Parathyroid adenoma (tissue), 2 donors: ENCODE data around the gene C7.

Source experiments
- H2AFZ ChIP-seq: fragments of 300-600 bp; sonication (generic); one replicate; pipeline ENCODE4 v1.7.0; 2017; ENCODE audit warnings: antibody characterized with exemption, mild to moderate bottlenecking
- H3K27ac ChIP-seq: fragments of 300-600 bp; sonication (generic); one replicate; pipeline ENCODE4 v1.7.0; 2017
- H3K27me3 ChIP-seq: fragments of 300-600 bp; sonication (generic); one replicate; pipeline ENCODE4 v1.7.0; 2017; ENCODE audit warnings: low read length; ENCODE audit not compliant: control insufficient read depth, insufficient read depth
- H3K36me3 ChIP-seq: fragments of 300-600 bp; sonication (generic); one replicate; pipeline ENCODE4 v1.7.0; 2017; ENCODE audit warnings: low read length; ENCODE audit not compliant: control insufficient read depth, insufficient read depth
- H3K4me1 ChIP-seq: fragments of 300-600 bp; sonication (generic); one replicate; pipeline ENCODE4 v1.7.0; 2017; ENCODE audit warnings: control low read depth
- H3K4me2 ChIP-seq: fragments of 300-600 bp; sonication (generic); one replicate; pipeline ENCODE4 v1.7.0; 2017; ENCODE audit warnings: low read length
- H3K4me3 ChIP-seq: fragments of 300-600 bp; sonication (generic); one replicate; pipeline ENCODE4 v1.7.0; 2017; ENCODE audit warnings: low read depth, low read length
- H3K79me2 ChIP-seq: fragments of 300-600 bp; sonication (generic); one replicate; pipeline ENCODE4 v1.7.0; 2017; ENCODE audit warnings: control low read depth
- H3K9ac ChIP-seq: fragments of 300-600 bp; sonication (generic); one replicate; pipeline ENCODE4 v1.7.0; 2017; ENCODE audit warnings: mild to moderate bottlenecking
- H3K9me3 ChIP-seq: fragments of 300-600 bp; sonication (generic); one replicate; pipeline ENCODE4 v1.7.0; 2017; ENCODE audit warnings: low read length; ENCODE audit not compliant: control insufficient read depth
- CTCF ChIP-seq: fragments of 300-600 bp; sonication (generic); IDR thresholded peaks from one replicate; pipeline ENCODE4 v1.7.0; 2017; ENCODE audit warnings: antibody characterized with exemption, mild to moderate bottlenecking
- donor health status: primary hyperparathyroidism.

Gene C7

DNA sequence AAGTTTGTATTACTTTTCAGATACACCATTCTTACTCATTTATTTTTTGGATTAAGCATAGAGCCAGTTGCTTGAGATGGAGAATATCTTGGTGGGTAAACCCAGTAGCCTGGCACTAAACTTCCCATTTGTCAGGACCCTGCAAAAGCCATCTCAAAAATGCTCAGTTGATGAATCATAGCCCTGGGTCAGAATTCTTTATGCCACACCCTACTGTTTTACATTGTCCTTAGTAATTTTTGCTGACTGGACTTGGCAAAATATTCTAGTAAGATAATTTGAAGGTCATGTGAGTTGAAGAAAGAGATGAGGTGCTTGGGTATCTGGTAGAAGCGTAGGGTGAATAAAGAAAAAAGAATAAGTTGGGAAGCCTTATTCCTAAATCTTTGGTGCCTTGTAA lies 50.7 kb downstream of the C7 start:
- Histone ChIP-seq H3K9me3 (no peaks in the 10 kb centered on the region), H3K4me2 (no peak overlapping the region), H3K4me3 (no peak overlapping the region), H3K4me1 (no peaks in the 10 kb centered on the region), H3K9ac (no peak overlapping the region), H3K27me3 (no peaks in the 10 kb centered on the region), H3K36me3 (no peaks in the 10 kb centered on the region), H2AFZ (no peak overlapping the region), H3K27ac (no peak overlapping the region), H3K79me2 (no peaks in the 10 kb centered on the region)
- no peak for TF ChIP-seq CTCF

DNA sequence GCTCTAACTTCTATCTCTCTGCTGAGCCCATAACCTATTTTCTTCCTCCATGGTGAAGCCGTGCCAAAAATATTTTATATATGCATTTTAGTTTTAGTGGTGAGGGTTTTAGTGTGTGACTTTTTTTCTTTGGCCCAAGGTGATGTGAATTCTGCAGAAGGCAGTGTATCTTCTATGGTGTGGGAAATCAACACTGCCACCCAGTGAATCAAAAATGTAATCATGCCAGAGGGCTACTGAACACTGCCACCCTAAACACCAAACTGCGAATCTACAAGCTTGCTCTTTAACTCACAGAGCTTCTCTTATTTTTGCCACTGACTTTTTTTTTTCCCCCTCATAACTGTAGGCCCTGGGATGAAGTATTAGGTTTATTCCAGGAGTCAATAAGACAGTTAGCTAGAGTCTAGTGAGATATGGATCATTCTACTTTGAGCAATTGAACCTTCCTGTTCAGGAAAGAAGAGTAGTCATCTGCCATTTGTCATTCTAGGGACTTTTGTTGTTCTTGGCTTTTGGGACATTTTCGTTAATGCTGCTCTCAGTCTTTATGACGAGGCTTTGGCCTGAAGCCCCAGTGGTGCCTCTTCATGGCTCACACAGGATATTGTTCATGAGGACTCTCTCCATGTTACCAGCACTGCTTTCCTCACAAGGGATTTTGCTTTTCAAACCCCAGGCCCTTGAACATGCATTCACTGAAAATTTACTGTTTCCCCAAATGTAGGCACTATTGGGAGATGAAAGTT lies 53.1 kb downstream of the C7 start:
- peak; percentile 19 for TF ChIP-seq CTCF
- Histone ChIP-seq H3K4me1 (no peaks in the 10 kb centered on the region), H3K27me3 (no peaks in the 10 kb centered on the region), H3K36me3 (no peaks in the 10 kb centered on the region), H3K79me2 (no peaks in the 10 kb centered on the region), H3K27ac (no peak overlapping the region), H3K9ac (no peak overlapping the region), H2AFZ (peak overlapping the region; percentile 34), H3K9me3 (no peaks in the 10 kb centered on the region), H3K4me3 (no peak overlapping the region), H3K4me2 (no peak overlapping the region)

DNA sequence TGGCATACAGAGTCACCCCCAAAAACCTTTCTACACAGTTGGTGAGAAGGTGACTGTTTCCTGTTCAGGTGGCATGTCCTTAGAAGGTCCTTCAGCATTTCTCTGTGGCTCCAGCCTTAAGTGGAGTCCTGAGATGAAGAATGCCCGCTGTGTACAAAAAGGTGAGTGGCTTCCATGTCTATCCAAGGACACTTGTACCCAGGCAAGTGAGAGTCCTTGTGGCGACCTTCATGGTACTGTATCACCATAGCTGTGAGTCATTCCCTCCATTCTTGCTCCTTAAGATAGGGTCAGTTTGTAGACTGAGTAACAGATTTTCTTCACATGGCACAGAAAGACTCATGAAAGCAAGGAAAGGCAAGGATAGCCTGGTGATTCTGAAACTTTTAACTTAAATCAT lies 63.1 kb downstream of the C7 start:
- H3K27me3 ChIP-seq: no peaks in the 10 kb centered on the region
- H2AFZ ChIP-seq: no peak overlapping the region
- H3K27ac ChIP-seq: no peak overlapping the region
- no peaks in the 10 kb centered on the region for H3K9me3 ChIP-seq
- peaks cover 3% of the 10 kb centered on the region for H3K4me1 ChIP-seq
- H3K36me3 ChIP-seq: no peaks in the 10 kb centered on the region
- no peaks in the 10 kb centered on the region for H3K79me2 ChIP-seq
- no peak for TF ChIP-seq CTCF
- H3K4me2 ChIP-seq: no peak overlapping the region
- H3K4me3 ChIP-seq: no peak overlapping the region
- no peak overlapping the region for H3K9ac ChIP-seq

DNA sequence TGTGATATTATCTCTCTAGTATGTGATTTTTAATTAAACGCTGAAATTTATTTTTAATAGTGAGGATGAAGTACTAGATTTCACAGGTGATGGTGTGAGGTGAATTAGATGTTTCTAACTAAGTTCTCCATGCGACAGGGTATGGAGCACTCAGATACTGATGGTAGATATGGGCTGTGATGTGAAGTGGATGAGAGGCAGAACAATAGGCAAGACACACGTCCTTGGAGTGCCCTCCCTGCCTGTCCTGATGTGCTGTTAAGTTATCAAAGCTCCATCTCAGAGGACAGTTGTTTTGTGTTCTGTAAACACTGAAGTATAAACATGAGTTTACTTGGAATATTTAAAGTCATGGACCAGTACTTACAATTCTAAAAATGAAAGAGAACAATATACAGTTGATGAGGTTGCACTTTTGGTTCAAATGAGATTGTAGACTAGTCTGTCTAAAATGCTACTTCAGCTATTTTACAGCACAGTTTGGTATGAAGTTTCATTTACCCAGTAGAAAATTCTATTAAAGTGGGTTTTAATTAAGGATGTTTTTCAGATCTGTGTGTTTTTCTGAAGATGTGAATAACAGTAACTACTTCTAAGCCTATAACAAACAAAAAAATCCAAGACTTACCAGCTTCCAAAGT lies 64.2 kb downstream of the C7 start:
- no peak for TF ChIP-seq CTCF
- Histone ChIP-seq H3K36me3 (no peaks in the 10 kb centered on the region), H2AFZ (no peak overlapping the region)

More for the DNA sequence above, 64.2 kb downstream of the C7 start:
- H3K27ac ChIP-seq: no peak overlapping the region
- peak overlapping the region; percentile 51 for H3K4me2 ChIP-seq
- H3K27me3 ChIP-seq: no peaks in the 10 kb centered on the region
- no peak overlapping the region for H3K4me3 ChIP-seq
- no peak overlapping the region for H3K9ac ChIP-seq
- peaks cover 3% of the 10 kb centered on the region for H3K4me1 ChIP-seq
- H3K9me3 ChIP-seq: no peaks in the 10 kb centered on the region
- no peaks in the 10 kb centered on the region for H3K79me2 ChIP-seq
